Adrenal gland (tissue), 12 donors: Measurements from ENCODE around the gene SLU7. TPM values are rescaled to one million over a fixed set of nuclear protein-coding genes. Genes with fewer than 3 reads are reported as not detected.

Experiments
- DNase-seq, 7 donors: peaks; one replicate each; pipeline ENCODE4 v3.0.0-alpha.2; 2019 to 2020
- H3K27ac ChIP-seq, 5 donors: fragments of 200-600 bp; sonication (generic) in 4 of 5; 1 replicate in 3 of 5; 2 replicates in 2 of 5; pipeline versions ENCODE4 v1.5.1 to v1.8.0; 2016 to 2020; ENCODE audit warnings: mild to moderate bottlenecking in 1 of 5
- H3K27me3 ChIP-seq: fragments of 200-600 bp; 2 replicates; pipeline ENCODE4 v1.8.0; 2021
- H3K36me3 ChIP-seq, 2 donors: fragments of 200-600 bp; replicated peaks in 1 of 2; 1 replicate in 1 of 2; 2 replicates in 1 of 2; pipeline versions ENCODE4 v1.5.1 to v1.8.0; 2018 to 2022
- H3K4me1 ChIP-seq, 2 donors: fragments of 200-600 bp; replicated peaks in 1 of 2; 1 replicate in 1 of 2; 2 replicates in 1 of 2; pipeline versions ENCODE4 v1.5.1 to v1.8.0; 2018 to 2021
- H3K4me3 ChIP-seq, 4 donors: fragments of 200-600 bp; sonication (generic) in 3 of 4; one replicate each; pipeline ENCODE4 v1.5.1; 2016 to 2018
- H3K9me3 ChIP-seq, 3 donors: fragments of 200-600 bp; sonication (generic) in 1 of 3; replicated peaks in 1 of 3; 1 replicate in 2 of 3; 2 replicates in 1 of 3; pipeline versions ENCODE4 v1.5.1 to v1.8.0; 2016 to 2021
- CTCF ChIP-seq, 6 experiments: fragments of 450-650 bp in 4 of 6; fragments of 200-600 bp in 2 of 6; sonication (generic) in 1 of 6; IDR thresholded peaks; 1 replicate in 5 of 6; 2 replicates in 1 of 6; pipeline versions ENCODE4 v1.5.1 to v1.8.0; 2016 to 2021; ENCODE audit warnings: antibody characterized with exemption in 6 of 6, mild to moderate bottlenecking in 2 of 6, moderate library complexity in 1 of 6
- POLR2A ChIP-seq, 2 donors: fragments of 450-650 bp; IDR thresholded peaks; one replicate each; pipeline ENCODE4 v1.6.1; 2017; ENCODE audit warnings: antibody characterized with exemption in 2 of 2, mild to moderate bottlenecking in 2 of 2, moderate library complexity in 1 of 2
- WGBS, 4 donors: extraction: QIAGEN DNeasy Blood & Tissue Kit in 2 of 4; methylation state at CpG; one replicate each; pipeline versions ENCODE4 v1.1.5 to v1.1.7; 2013 to 2017; 5-methylcytosine and 5-hydroxymethylcytosine counted together
- intact Hi-C, 2 donors: fragments of 100-400 bp; cut with DNase I; formaldehyde crosslinking; loops; one replicate each; pipeline versions ENCODE4 v1.14.1 to v1.15.0; 2022 to 2023
- polyA plus RNA-seq, 3 donors: library from polyadenylated mRNA; stranded (reverse); fragments of 200-250 nt in 2 of 3; fragments of 350-450 nt in 1 of 3; fragmentation: Illumina TruSeq in 1 of 3; extraction: RNeasy Lipid Tissue Mini Kit (QIAGEN cat#74804) in 1 of 3; gene quantifications; one replicate each; pipeline ENCODE4 v1.2.3, GENCODE V29; 2013 to 2014
- total RNA-seq, 9 donors: library from RNA; depleted of rRNA in 4 of 9; stranded (reverse); fragments of >200 nt in 4 of 9; fragments of 120-200 nt in 1 of 9; fragmentation: NEBNext Ultra II Directional in 1 of 9; extraction: Animal tissue kit (Norgen Biotek cat#: 25700) in 1 of 9; gene quantifications; one replicate each; pipeline versions ENCODE4 v1.1.0 to v1.2.4, GENCODE V29; 2013 to 2023
- donor health status: healthy with polysubstance abuse.
- donor health status: Bipolar disorder and iron deficiency.
- donor health status: DM: yes; HTN: yes; CAD: no.
- donor health status: DM: no; HTN: no; CAD: no.
- donor health status: DM: no; HTN: no; CAD: no.
- donor health status: DM: yes; HTN: yes; CAD: no.

The SLU7 gene
- total and polyA plus RNA-seq, 12 donors, result 27.1 to 138 (median 47.7) TPM

- intact Hi-C loops, result no loop called here
- H3K4me3 ChIP-seq, result no peak overlapping the region
- H3K9me3 ChIP-seq, result no peaks in the 10 kb centered on the region
- WGBS, 4 donors, result 47 to 53% (median 49%) methylated on average over 9 of the region's 9 CpGs
- TF ChIP-seq CTCF (IDR thresholded peaks at IDR 0.05) (no peak), POLR2A (IDR thresholded peaks at IDR 0.05) (no peak)
- peaks cover 0 to 5% of the 10 kb centered on the region in 2 donors for H3K4me1 ChIP-seq
- H3K27ac ChIP-seq, result peak overlapping the region in 2 of 5 donors; percentile 30 to 48
- no peaks in the 10 kb centered on the region for H3K36me3 ChIP-seq
- H3K27me3 ChIP-seq, result no peaks in the 10 kb centered on the region
- DNase-seq, result no peak
Observed at GRCh38 chr5:160466889-160467554, 48.1 kb upstream of the SLU7 start.

GRCh38 chr5:160466116-160466515 is 47.2 kb upstream of the SLU7 start:
- H3K4me3 ChIP-seq, result no peak overlapping the region
- TF ChIP-seq POLR2A (IDR thresholded peaks at IDR 0.05) (no peak), CTCF (IDR thresholded peaks at IDR 0.05) (no peak)
- no peaks in the 10 kb centered on the region for H3K9me3 ChIP-seq
- H3K27ac ChIP-seq, result no peak overlapping the region
- no peaks in the 10 kb centered on the region for H3K36me3 ChIP-seq
- intact Hi-C loops, result no loop called here
- 71 to 81% (median 76%) methylated on average over 5 of the region's 5 CpGs for WGBS, 4 donors
- no peak for DNase-seq
- H3K4me1 ChIP-seq, result no peaks in the 10 kb centered on the region
- H3K27me3 ChIP-seq, result no peaks in the 10 kb centered on the region

GRCh38 chr5:160464466-160464797 is 45.6 kb upstream of the SLU7 start:
- DNase-seq, result no peak
- Histone ChIP-seq H3K4me3 (no peak overlapping the region), H3K9me3 (no peaks in the 10 kb centered on the region), H3K36me3 (no peaks in the 10 kb centered on the region), H3K27me3 (no peaks in the 10 kb centered on the region), H3K4me1 (no peaks in the 10 kb centered on the region), H3K27ac (no peak overlapping the region)
- WGBS, 4 donors, result 55 to 66% (median 64%) methylated on average over 3 to 4 of the region's 4 CpGs
- TF ChIP-seq CTCF (IDR thresholded peaks at IDR 0.05), result no peak
- TF ChIP-seq POLR2A (IDR thresholded peaks at IDR 0.05), result no peak
- intact Hi-C loops, result no loop called here

- TF ChIP-seq CTCF (IDR thresholded peaks at IDR 0.05), result no peak
- no peak for TF ChIP-seq POLR2A (IDR thresholded peaks at IDR 0.05)
- H3K4me3 ChIP-seq, result no peak overlapping the region
- peak in 1 of 7 donors; percentile 8 for DNase-seq
- no peaks in the 10 kb centered on the region for H3K9me3 ChIP-seq
- WGBS, 4 donors, result 53 to 64% (median 59%) methylated on average over 6 to 7 of the region's 7 CpGs
- H3K27me3 ChIP-seq, result no peaks in the 10 kb centered on the region
- H3K27ac ChIP-seq, result no peak overlapping the region
- no peaks in the 10 kb centered on the region for H3K4me1 ChIP-seq
- intact Hi-C loops, result no loop called here
- no peaks in the 10 kb centered on the region for H3K36me3 ChIP-seq
Observed at GRCh38 chr5:160463740-160464465, 45.0 kb upstream of the SLU7 start.
